CD1c-positive myeloid dendritic cell (primary cell): Measurements from ENCODE around the gene COX8A.
"Not testable (repeated sequence)": the region's sequence is repeated elsewhere in the genome, so short reads cannot be mapped to it uniquely, and the experiment has no call there.

Experiments used
- DNase-seq: peaks from one replicate; pipeline ENCODE4 v3.0.0-alpha.2; 2016; ENCODE audit errors: extremely low spot score

The COX8A gene, protein sequence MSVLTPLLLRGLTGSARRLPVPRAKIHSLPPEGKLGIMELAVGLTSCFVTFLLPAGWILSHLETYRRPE

DNA sequence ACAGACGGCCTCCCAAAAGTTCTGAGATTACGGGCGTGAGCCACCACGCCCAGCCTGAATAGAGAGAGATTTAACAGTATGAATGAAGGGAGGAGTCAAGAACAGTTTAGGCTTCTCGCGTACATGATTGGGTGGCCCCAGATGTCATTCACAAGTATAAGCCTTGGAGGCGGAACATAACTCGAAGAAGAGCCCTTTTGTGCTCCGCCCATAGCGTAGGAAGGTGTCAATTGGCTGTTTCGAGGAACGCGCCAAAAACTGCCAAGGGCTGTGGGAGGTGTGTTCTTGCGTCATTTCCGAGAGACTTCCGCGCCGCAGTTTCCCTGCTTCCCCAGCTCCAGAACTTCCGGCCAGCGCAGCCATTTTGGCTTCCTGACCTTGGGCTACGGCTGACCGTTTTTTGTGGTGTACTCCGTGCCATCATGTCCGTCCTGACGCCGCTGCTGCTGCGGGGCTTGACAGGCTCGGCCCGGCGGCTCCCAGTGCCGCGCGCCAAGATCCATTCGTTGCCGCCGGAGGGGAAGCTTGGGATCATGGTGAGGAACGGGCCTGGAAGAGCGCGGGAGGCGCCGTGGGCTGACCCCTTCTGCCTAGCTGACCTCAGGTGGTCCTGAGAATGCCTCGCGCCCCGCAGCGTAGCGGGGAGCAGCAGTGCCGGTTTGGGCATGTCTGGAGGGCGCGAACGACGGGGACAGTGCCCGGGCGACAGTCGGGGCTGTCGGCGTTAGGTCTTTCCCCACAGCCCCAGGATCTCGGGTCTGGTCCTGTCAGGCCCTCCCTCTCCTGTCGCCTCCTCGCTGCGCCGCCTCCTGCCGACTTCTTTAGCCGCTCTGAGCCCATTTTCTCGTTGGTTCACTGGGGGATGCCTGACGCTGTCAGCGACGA is at the start of gene COX8A:
COX8A (plus strand) TSS at position 362 of the 885 bp plus-strand sequence; CDS start at position 423, 61 bp downstream.
- peak; percentile 100 for DNase-seq

DNA sequence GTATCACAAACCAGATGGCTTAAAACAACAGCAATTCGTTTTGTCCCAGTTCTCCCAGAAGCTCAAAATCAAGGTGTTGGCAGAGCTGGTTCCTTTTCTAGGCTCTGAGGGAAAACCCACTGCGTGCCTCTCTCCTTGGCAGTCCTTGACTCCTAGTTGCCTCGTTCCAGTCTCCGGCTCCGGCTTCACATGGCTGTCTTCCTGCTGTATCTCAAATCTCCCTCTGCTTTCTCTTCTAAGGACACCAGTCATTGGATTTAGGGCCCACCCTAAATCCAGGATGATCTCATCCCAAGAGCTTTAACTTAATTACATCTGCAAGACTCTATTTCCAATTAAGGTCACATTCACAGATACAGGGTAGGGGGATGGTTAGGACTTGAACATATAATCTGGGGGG is 44.8 kb upstream of the COX8A start:
- no peak for DNase-seq

DNA sequence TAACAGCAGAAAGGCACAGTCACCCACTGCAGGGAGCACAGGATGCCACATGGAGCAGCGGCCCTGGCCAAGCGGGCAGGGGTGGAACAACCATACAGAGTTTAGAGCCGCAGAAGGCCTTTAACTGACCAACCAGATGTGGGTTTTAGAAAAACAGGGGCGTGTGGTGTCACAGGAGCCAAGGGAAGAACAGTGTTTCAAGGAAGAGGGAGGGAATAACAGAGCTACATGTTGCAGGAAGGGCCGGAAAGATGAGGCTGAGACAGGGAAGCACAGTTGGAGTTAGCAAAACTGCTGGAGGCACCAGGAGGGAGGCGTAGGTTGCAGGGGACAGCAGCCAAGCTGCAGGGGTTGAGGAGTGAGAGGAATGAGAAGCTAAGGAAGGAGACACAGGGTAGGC is 43.4 kb upstream of the COX8A start:
- DNase-seq, result no peak

DNA sequence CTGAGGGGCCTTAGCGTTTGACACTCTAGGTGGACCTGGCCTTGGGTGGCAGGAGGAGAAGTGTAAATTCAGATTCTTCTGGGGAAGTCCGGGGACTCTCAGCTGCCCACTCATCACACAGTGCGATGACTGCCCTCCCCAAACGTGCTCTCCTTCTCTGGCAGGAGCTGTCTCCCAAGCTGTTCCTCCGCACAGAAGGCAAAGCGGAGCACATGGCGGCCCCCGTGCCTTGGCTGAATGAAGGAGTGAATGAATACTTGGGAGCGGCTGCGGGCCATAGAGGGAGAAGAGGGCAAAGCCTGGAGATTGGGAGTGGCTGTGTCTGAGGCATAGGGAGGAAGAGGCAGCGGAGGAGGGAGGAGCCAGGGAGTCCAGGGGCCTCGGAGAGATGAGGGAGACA is 42.5 kb upstream of the COX8A start:
- no peak for DNase-seq

DNA sequence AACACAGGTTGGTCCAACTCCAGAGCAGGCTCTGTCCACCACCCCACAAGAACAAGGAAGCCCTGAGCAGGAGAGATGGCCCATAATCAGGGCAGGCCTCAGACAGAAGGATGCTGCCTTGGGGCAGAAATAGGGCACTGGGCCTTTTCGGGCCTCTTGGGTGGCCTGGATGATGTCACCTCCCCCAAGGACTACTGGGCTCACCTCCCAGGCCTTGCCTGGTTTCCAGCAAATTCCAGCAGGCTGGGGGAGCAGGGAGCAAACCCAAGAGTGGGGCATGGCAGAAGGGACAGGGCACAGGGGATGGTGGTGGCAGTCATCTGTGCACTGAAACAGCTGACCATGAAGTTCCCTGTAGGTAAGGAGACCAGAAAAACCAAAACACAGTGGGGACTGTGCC is 41.0 kb upstream of the COX8A start:
- no peak for DNase-seq

DNA sequence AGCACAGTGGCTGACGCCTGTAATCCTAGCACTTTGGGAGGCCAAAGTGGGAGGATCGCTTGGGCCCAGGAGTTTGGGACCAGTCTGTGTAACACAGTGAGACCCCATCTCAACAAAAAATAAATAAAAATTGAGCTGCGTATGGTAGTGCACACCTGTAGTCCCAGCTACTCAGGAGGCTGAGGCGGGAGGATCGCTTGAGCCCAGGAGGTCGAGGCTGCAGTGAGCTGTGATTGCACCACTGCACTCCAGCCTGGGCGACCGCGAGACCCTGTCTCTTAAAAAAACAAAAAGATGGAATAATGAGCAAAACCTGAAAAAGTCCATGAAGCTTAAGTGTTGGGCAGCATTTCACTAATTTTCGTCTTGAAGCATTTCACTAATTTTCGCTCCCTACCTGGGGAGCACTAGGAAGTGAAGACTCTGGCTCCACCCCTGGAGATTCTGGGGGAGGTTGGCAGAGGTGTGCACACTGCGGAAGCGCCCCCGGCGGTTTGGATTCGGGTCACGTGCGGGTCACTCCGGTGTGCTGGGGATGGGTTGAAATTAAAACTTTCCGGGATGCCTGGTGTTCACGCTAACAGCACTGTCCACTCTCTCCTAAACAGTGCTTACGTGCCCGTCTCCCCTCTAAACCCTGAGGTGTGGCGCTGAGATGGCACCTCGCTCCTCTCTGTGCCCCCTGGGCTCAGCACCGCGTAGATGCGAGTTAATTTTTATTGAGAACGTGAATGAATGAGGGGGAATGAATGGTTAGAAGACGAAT is 36.5 kb upstream of the COX8A start:
- DNase-seq, result no peak

DNA sequence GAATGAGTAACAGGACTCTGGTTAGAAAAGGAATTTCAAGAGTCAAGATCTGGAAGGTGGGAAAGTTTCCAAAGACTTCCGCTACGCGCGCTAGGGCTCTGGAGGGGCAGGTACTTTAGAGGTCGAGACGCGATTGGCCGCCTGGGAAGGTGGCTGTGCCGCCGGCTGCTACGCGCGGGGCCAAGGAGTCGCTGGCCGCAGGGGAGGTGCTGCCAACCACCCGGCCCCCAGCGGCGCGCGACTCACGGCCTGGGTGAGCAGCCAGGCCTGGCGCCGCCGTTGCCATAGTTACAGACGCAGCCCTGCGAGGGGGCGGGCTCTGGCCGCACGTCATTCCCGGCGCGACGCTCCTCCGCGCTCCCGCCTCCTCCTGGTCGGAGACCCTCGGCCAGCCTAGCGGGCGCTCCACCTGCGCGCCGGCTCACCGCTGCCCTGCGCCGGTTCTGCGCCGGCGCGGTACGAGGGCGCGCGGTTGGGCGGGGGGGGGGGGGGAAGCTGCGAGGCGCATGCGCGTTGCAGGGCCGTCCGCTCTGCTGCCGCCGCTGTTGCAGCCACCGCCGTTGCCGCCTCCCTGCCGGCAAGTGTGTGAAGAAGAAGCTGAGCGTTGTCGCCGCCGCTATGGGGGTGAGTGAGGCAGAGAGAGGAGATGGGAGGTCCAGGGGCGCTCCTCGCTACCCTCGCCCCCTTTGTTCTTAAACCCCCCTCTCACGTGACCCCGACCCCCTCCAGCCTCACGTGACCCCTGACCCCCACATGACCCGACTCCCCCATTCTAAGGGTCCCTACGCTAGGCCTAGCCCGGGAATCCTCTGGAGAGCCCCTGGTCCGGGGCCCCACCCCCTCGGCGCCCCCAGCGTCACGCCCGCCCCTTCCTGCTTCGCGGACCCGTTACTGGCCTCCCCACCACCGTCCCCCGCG is 35.7 kb upstream of the COX8A start, which contains the start of gene NAA40:
NAA40 (plus strand) TSS at position 524 of the 918 bp plus-strand sequence; CDS start at position 619, 95 bp downstream.
- peak; percentile 94 for DNase-seq

DNA sequence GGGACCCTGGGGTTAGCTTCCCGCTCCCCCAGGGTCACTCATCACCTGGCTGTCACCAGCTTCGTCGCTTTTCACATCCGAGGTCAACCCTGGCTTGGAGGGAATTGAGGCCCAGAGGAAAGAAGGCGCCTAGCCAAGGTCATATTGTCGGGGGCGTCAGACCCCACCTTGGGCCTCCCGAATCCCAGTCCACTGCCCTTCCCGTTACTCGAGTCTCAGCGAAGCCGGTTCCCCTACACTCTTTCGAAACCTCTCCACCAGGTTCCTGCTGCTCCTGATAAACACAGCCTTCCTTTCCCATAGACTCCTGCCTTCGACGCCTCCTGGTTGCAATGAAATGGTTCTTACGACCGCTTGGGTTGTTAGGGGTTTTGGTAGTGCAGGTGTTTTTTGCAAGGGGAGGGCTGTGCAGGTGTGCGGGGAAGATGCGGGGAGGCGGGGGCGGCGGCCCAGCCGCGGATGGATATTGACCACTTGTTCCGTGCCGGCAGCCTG is 35.0 kb upstream of the COX8A start:
- DNase-seq, result peak; percentile 28

DNA sequence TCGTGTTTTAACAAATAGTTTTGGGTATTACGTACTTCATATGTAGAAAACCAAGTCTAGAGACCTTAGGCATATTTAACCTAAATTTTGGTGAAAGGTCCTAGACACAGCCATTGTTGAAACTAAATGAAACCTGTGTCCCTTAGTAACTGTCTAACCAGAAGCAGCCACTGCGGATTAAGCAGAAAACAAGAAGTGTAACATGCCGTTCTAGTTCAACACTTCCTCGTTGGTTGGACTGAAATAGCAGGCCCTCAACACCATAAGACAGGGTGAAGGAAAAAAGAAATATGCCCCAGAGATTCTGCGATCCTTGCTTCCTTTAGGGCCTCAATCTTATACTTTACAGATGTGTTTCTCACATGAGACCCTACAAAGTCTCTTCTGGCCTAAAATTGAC is 33.6 kb upstream of the COX8A start:
- peak; percentile 65 for DNase-seq

DNA sequence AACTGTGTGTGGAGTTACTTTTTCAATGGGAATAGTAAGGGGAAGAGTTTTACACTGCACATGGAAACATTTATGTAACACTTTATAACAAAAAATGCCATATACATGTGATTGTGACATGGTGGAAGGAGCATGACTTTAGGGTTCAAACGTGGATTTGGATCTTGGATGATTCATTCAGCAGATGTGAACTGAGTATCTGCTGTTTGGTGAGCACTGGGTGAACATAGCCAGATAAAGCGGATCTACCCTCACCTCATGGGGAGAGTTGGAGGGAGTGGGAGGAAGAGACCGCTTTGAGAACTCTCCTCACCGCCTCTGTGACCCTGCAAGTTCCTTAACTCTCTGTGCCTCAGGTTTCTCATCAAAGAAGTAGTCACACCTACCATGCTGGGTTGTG is 32.5 kb upstream of the COX8A start:
- no peak for DNase-seq

DNA sequence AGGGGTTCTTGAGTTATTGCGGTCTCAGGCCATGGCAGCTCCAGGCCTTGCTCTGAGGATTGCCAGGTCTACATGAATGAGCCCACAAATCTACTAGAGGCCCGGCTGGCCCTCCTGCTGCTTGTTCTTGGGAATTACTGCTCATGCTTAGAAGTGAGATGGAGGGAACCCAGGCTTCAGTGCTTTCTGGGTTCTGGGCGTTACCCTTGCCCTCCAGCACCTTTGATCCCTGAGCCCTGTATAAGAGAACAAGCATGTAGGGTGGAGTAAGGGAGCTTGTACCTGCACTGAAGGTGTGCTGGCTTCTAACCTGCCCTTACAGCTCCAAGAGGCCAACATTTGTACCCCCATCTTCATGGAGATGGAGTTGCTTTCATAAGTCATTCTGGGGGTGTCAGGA is 31.6 kb upstream of the COX8A start:
- no peak for DNase-seq

DNA sequence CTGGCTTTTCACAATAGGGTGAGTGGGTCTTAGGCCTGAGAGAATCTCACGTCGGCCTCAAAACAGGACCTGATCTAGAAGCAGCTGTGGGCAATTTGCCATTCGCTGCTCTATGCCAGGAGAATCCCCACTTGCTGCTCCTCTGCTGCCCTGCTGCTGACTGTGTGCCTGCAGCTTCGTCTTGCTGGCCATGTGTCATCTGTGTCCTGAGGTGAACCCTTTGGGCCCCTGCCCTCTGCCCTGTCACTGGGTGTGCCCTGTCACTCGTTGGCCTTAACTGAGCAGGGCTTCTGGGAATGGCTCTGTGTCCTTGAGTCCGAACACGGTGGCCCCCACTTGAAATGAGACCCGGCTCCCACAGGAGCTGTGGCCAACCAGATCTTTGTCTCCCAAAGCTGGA is 29.4 kb upstream of the COX8A start:
- no peak for DNase-seq

DNA sequence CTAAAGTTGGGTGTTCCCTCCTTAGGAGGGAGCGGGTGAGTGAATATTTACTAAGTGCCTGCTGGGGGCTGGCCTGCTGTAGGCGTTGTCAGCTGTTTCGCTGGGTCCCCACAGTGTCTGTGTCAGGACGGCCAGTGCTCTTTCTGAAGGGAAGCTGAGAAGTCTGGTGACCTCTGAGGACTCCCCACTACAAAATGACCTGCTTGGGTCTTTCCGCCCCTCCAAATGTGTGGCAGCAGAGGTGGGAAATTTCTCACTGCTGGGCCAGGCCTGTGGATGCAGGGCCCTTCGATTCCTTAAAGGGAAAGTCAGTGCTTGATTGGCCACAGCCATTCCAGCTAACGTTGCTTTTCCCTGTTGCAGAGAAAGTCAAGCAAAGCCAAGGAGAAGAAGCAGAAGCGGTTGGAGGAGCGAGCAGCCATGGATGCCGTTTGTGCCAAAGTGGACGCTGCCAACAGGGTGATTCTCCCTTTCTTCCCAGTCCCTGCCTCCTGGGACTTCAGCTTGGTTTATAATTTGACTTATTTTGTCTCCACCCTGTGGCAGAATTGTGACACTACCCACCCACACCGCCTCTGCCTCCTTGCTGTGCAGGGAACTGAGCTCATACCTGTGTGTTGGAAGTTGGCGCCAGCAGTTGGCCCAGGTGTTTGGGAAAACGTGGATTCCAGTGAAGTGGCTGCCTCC is 28.8 kb upstream of the COX8A start:
- peak; percentile 75 for DNase-seq

DNA sequence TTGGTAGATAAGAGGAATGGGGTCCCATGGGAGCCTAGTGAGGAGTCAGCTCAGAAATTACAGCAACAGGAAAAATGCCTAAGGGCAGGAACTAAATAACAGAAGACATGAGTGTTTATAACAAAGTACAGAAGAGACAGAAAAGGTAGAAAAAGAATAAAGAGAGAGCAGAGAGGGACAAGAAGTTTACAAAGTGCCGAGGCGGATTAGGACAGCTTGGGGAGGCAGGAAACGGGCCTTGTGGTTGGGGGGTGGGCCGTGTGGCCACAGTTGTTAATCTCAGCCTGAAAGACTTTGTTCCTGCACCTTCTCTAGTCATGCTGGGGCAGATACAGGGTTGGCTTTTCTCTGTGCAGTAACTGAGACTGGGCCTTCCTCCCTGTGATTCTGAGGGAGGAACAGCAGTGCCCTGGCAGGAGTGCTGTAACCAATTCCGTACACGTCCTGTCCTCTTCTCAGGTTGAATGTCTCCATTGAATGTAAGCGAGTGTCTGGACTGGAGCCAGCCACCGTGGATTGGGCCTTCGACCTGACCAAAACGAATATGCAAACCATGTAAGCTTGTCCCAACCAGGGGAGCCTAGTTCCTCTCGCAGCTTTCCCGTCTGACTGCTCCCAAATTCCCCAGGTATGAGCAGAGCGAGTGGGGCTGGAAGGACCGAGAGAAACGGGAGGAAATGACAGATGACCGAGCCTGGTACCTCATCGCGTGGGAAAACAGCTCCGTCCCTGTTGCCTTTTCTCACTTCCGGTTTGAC is 22.5 kb upstream of the COX8A start:
- DNase-seq, result no peak

DNA sequence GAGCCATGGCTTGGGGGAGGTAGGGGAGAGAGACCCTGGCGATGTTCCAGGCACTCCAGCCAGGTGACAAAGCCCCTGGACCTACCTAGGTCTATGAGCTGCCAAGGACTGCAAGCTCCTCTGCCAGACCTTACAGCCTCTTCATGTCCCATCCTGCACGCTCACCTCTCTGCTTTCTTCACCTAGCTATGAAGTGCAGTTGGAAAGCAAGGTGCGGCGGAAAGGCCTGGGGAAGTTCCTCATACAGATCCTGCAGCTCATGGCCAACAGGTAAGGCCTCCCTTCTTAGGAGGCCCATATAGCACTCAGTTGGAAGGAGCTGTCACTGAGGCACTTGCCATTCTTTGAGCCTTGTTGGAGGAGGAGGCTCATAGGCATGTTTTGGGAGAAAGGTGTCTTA is 21.9 kb upstream of the COX8A start:
- no peak for DNase-seq

DNA sequence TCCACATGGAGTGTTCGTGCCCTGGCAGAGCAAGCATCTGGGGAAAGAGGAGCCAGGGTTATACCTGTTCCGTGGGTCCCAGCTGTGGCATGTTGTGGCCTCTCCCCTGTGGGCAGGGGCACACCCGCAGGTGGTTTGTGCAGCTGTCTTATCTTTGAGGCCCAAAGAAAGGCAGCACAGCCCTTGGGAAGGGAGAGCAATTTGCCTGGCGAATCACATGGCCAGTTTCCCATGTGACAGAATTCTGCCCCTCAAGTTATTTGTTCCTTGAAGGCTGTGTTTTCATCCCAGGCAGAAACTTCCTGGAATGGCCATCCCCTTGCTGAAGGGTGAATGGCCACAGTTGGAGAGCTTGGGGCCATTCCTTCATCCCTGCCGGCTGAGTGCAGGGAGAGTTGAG is 16.4 kb upstream of the COX8A start:
- DNase-seq, result no peak

DNA sequence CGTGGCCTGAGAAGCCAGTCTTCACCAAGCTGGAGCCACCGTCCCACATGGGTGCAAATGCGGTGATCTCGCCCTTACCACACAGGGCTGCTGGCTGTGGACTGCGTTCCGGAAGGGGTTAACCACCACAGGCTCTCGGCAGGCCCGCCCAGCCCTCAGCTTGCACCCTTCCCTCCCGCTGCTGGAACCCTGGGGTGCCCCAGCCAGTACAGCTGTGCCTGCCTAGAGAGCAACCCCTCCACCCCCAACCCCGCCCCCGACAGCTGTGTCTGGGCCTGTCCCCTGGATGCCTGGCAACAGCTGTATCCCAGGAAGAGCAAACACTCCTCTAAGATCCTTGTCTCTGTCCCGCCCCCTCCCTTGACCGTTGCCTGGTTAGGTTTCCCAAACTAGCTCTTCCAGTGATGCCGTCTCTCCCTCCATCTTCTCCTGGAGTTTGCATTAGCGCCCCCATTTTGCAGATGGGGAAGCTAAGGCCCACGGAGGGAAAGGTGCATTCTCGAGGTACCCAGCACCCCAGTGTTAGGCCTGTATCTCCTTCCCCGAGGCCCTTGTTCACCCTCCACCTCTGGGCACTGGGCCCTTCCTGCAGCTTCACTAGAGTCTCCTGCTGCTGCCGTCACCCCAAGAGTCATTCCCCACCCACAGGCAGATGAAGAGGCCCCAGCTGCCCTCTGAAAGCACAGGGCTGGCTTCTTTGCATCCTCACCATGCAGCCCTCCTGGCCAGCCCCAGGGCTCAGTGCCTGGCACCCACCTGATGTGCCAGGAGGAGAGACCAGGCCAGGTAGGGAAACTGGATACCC is 12.6 kb upstream of the COX8A start:
- DNase-seq, result no peak

DNA sequence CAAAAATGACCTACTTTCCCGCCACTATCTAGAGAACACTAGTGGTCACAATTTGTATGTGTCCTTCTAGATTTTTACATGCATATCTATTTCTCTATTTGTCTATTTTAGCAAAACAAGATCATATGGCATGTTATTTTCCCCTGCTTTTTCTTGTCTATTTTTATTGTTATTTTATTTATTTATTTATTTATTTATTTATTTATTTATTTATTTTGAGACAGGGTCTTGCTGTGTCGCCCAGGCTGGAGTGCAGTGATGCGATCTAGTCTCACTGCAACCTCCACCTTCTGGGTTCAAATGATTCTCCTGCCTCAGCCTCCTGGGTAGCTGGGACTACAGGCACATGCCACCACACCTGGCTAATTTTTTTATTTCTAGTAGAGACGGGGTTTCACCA is 10.5 kb upstream of the COX8A start:
- not testable (repeated sequence) for DNase-seq

DNA sequence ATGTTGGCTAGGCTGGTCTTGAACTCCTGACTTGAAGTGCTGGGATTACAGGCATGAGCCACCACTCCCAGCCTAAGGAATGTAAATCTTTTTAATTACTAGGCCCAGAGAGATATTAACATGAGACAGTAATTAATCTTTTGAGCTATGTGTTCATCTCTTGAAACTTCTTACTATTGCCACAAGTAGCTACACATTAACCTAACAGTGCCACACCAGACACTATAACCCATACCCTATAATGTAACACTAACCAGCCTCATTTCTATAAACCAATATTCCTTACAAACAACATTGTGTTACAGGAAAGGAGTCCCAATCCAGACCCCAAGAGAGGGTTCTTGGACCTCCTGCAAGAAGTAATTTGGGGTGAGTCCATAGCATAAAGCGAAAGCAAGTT is 8.0 kb upstream of the COX8A start:
- DNase-seq, result no peak
